HG02870 (cell line): Measurements from ENCODE around the gene JMY.

Source experiments
- ATAC-seq: cut with Tn5 transposase; IDR thresholded peaks from one replicate; pipeline ENCODE4 v1.9.1; 2021; ENCODE audit warnings: mild to moderate bottlenecking, moderate library complexity; ENCODE audit not compliant: unreplicated experiment

JMY gene

GRCh38 chr5:79235634-79236361 lies at the start of gene JMY:
TSS of gene JMY (plus strand) at chr5:79236131. CDS start at chr5:79236651, 520 bp downstream.
- peak; percentile 51 for ATAC-seq

GRCh38 chr5:79186455-79186854 lies 49.5 kb upstream of the JMY start:
- ATAC-seq: no peak

- no peak for ATAC-seq
These were observed 46.3 kb upstream of the JMY start for GRCh38 chr5:79189439-79190234.

GRCh38 chr5:79190235-79190529 lies 45.7 kb upstream of the JMY start:
- no peak for ATAC-seq

- no peak for ATAC-seq
These were observed 44.5 kb upstream of the JMY start for GRCh38 chr5:79191457-79191856.

GRCh38 chr5:79193643-79194042 lies 42.3 kb upstream of the JMY start:
- no peak for ATAC-seq

- ATAC-seq: no peak
These were observed 35.3 kb upstream of the JMY start for GRCh38 chr5:79200573-79201183.

GRCh38 chr5:79201206-79201605 lies 34.7 kb upstream of the JMY start:
- ATAC-seq: no peak

- no peak for ATAC-seq
These were observed 33.9 kb upstream of the JMY start for GRCh38 chr5:79202076-79202475.

GRCh38 chr5:79205965-79206364 lies 30.0 kb upstream of the JMY start:
- no peak for ATAC-seq

- no peak for ATAC-seq
These were observed 29.4 kb upstream of the JMY start for GRCh38 chr5:79206541-79206940.

GRCh38 chr5:79209505-79209904 lies 26.4 kb upstream of the JMY start:
- ATAC-seq: no peak

GRCh38 chr5:79224286-79224984 lies 11.5 kb upstream of the JMY start:
- ATAC-seq: no peak

- no peak for ATAC-seq
These were observed 10.9 kb upstream of the JMY start for GRCh38 chr5:79225026-79225425.

GRCh38 chr5:79225441-79225840 lies 10.5 kb upstream of the JMY start:
- ATAC-seq: no peak

- ATAC-seq: no peak
These were observed 8.4 kb upstream of the JMY start for GRCh38 chr5:79227484-79228025.

- ATAC-seq: peak; percentile 82
These were observed 6.4 kb upstream of the JMY start for GRCh38 chr5:79229357-79230174.

- ATAC-seq: peak; percentile 30
These were observed 684 bp upstream of the JMY start for GRCh38 chr5:79235261-79235633.

GRCh38 chr5:79236362-79236969 lies 535 bp downstream of the JMY start:
- peak; percentile 12 for ATAC-seq
